Activated CD4-positive, alpha-beta T cell treated with anti-CD3 and anti-CD28 coated beads, Interleukin-2, Interleukin-4, amounts not matched to agents 100 ng/mL and 50 ng/mL, durations not matched to agents 16 hours and 8 hours (primary cell): ENCODE measurements around the gene EPHB4.
"Not testable (repeated sequence)": the region's sequence is repeated elsewhere in the genome, so short reads cannot be mapped to it uniquely, and the experiment has no call there.

Source experiments
- DNase-seq: peaks from one replicate; pipeline ENCODE4 v3.0.0-alpha.2; 2020; ENCODE audit warnings: low spot score

EPHB4 gene

DNA sequence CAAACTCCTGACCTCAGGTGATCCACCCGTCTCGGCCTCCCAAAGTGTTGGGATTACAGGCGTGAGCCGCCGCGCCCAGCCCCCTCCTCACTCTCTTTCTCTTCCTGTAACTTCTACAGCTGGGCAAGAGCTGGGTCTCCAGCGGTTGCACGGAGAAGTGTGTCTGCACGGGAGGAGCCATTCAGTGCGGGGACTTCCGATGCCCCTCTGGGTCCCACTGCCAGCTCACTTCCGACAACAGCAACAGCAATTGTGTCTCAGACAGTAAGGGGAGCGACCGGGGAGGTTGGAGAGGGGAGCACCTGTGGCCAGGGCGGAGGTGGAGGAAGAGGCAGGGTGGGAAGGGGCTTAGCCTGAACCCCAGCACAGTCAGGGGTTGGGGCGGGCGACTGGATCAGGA is 41.4 kb downstream of the EPHB4 start:
- no peak for DNase-seq

DNA sequence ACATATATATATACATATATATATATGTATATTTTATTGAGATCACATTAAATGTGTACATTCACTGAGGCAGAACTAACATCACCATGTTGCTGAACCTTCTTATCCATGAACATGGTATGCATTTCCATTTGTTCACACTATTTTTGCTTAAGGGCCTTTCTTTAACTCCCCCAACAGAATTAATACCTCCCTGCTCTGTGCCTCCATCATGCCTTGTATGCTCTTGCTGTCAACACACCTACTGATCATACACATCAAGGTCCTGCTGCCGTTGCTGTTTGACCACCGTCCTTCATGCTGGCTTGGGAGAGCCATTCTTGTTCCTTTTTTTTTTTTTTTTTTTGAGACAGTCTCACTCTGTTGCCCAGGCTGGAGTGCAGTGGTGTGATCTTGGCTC is 43.5 kb downstream of the EPHB4 start:
- DNase-seq, result no peak

DNA sequence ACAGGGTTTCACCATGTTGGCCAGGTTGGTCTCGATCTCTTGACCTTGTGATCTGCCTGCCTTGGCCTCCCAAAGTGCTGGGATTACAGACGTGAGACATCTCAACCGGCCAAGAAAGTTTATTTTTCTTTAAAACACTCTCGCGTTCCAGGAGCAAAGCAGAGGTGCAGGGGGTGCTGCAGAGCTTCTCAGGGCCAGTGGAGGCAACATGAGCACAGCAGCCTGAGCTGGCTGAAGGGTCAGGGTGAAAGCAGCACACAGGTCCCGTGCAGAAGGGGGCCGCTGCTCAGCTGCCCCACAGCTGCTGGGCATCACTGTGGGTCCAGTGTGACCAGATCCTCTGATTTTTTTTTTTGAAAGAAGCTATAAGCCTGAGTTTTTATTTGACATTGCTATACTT is 46.1 kb downstream of the EPHB4 start:
- DNase-seq, result no peak

DNA sequence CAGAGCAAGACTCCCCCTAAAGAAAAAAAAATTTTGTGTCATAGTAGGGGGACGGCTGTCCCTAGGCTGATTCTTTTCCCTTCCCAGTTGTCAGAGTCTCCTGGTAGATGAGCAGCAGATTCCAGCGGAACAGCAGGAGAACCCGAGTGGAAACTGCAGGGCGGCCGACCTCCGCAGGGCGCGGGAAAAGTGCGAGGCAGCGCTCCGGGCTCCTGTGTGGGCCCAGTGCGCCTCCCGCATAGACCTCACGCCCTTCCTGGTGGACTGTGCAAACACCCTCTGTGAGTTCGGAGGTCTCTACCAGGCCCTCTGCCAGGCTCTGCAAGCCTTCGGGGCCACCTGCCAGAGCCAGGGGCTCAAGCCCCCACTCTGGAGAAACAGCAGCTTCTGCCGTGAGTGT is 48.0 kb downstream of the EPHB4 start:
- DNase-seq, result no peak

DNA sequence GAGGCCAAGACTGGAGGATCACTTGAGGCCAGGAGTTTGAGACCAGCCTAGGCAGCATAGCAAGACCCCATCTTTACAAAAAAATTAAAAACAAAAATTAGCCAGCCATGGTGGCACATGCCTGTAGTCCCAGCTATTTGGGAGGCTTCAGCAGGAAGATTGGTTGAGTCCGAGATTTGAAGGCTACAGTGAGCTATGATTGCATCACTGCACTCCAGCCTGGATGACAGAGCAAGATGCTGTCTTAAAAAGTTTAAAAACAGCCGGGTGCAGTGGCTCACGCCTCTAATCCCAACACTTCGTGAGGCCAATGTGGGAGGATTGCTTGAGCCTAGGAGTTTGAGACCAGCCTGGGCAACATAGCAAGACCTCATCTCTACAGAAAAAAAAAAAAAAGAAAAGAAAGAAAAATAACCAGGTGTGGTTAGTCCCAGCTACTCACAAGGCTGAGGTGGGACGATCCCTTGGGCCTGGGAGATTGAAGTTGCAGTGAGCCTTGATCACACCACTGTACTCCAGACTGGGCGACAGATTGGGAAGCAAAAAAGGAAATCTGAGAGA is 49.2 kb downstream of the EPHB4 start:
- DNase-seq, result no peak

DNA sequence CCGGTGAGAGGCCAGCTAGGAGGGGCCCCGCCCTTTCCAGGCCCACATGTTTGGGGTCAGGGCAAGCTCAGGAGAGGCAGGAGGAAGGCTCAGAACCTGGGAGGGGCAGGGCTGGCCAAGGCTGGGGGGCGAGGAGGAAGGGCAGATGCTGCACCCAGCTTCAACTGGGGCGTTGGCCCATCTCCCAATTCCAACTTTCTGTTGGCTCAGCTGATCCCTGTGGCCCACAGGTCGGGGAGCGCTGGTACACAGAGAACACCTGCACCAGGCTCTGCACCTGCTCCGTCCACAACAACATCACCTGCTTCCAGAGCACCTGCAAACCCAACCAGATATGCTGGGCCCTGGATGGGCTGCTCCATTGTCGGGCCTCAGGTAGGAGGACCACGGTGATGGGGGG is 53.8 kb downstream of the EPHB4 start:
- no peak for DNase-seq

DNA sequence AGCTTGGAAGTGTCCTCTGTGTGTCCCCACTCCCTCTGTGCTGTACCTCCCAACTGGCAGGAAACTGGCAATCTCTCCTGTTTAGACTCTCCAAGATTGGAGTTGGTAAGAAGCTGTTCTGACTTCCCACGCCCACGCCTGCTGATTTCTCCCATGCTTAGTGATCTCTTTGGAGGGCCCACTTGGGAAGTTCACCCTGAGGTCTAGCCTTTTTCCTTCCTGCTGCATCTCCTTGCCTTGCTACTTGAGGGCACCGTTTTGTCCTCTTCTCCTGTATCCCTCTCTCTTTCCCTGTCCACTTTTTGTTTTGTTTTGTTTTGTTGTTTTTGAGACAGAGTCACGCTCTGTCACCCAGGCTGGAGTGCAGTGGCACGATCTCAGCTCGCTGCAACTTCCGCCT is 58.5 kb downstream of the EPHB4 start:
- DNase-seq, result no peak

DNA sequence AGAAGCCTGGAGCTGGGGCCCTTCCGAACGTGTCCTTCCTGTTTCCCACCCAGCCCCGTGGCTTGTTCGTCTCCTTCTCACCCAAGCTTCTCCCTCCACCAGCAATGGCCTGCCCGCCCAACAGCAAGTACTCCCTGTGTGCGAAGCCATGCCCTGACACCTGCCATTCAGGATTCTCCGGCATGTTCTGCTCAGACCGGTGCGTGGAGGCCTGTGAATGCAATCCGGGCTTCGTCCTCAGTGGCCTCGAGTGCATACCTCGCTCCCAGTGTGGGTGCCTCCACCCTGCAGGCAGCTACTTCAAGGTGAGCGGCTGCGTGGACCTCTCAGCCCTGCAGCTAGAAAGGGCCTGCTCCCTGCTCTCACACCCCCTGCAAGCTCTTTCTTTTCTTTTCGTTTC is 62.1 kb downstream of the EPHB4 start:
- no peak for DNase-seq

DNA sequence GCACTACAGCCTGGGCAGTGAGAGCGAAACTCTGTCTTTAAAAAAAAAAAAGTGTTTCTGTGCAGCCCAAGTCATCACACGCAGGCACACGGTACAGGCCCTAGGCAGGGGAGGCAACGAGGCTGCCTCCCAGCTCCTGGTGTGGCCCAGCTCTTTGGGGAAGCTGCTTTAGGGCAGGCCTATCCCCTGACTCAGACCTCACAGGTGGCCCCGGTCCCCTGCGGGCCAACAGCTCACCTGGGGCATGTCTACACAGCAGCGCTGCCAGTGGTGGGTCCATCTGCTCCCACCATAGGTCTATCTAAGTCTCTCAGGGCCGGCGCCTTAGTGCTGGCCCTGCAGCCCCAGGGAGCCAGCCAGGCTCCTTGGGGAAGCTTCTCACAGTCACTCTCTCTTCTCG is 62.5 kb downstream of the EPHB4 start:
- DNase-seq, result no peak

DNA sequence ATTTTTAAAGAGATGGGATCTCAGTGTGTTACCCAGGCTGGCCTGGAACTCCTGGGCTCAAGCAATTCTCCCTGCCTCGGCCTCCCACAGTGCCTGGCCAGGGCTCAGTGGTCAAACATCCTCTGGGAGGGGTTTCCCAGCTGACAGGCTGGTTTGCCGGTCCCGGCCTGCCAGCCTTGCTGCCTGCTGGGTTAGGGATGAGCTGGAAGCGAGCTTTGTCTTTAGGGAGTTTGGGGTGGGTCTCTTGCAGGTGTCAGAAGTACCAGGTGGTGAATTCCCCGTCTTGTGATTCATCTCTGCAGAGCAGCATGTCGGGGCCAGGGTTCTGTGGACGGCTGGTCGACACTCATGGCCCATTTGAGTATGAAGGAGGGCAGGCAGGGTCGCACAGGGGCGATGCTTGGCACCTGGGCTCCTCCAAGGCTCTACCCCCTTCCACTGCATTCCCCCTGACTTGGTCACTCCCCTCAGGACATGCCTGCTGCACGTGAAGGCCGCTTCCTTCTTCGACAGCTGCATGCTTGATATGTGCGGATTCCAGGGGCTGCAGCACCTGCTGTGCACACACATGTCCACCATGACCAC is 63.7 kb downstream of the EPHB4 start:
- no peak for DNase-seq

DNA sequence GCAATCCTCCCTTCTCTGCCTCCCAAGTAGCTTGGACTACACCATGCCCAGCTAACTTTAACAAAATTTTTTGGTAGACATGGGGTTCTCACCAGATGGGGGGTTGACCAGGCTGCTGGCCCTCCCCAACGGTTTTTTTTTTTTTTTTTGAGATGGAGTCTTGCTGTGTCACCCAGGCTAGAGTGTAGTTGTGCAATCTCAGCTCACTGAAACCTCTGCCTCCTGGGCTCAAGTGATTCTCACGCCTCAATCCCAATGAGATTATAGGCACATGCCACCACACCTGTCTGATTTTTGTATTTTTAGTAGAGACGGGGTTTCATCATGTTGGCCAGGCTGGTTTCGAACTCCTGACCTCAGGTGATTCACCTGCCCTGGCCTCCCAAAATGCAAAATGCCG is 64.5 kb downstream of the EPHB4 start:
- not testable (repeated sequence) for DNase-seq

DNA sequence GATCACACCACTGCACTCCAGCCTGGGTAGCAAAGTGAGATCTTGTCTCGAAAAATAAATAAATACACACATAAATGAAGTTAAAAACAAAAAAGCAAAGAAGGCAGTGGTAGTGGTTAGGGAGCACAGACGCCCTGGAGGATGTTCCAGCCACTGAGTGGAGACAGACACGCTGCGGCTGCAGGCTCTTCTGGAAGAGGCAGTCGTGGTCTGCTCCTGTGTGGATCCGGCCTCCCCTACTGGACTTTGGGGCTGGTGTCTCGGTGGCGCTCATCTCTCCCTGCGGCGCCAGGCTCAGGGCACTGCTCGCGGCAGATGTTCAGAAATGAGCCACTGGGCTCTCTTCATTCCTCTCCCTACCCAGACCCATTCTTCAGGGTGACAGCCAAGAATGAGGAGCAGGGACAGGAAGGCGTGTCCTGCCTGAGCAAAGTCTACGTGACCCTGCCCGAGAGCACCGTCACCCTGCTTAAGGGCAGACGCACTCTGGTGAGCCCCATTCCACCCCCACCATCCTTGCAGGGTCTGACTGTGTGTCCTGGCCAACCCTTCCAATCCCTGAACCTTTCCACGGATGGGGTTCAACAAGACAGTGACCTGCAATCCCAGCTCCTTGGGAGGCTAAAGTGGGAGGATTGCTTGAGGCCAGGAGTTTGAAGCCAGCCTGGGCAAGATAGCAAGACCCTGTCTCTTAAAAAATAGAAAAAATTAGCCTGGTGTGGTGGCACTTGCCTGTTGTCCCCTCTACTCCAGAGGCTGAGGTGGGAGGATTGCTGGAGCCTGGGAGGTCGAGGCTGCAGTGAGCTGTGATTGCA is 67.8 kb downstream of the EPHB4 start:
- no peak for DNase-seq

DNA sequence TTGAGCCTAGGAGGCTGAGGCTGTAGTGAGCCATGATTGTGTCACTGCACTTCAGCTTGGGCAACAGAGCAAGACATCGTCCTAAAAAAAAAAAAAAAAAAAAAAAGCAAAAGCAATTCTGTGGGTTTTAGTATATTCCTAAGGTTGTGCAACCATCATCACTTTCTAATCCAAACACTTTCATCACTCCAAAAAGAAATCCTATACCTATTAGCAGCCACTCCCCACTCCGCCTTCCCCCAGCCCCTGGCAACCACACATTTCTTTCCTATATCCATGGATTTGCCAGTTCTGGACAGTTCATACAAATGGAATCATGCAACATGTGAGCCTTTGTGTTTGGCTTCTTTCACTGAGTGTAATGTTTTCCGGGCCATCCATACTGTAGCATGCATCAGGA is 73.6 kb downstream of the EPHB4 start:
- DNase-seq, result no peak

DNA sequence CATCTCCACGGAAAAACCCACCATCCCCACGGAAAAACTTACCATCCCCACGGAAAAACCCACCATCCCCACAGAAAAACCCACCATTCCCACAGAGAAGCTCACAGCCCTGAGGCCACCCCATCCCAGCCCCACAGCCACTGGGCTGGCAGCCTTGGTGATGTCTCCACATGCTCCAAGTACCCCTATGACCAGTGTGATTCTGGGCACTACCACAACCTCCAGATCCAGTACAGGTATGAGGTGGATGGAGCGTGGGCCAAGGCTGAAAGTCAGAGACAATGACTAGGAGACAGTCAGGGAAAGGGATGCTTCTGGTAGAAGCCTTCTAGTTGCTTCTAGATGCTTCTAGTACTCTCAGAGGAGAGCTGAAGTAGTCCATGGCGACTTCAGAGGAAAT is 74.3 kb downstream of the EPHB4 start:
- no peak for DNase-seq
